HEK293 (cell line): Measurements from ENCODE around the gene AFF4.
A peak's percentile ranks its signal among the peaks of the same experiment; 100 is the strongest.

Source experiments
- CTCF ChIA-PET: fragments of 350-600 bp; formaldehyde crosslinking; extraction: SDS; loops from one replicate; lab custom pipeline; 2021; ENCODE audit warnings: antibody characterized with exemption; lab: Yijun Ruan, JAX
- POLR2A ChIA-PET: fragments of 300-600 bp; formaldehyde crosslinking; extraction: SDS; loops from one replicate; lab custom pipeline; 2020; ENCODE audit warnings: antibody characterized with exemption, inconsistent platforms; lab: Yijun Ruan, JAX
- H3K27ac ChIP-seq: fragments of 200-500 bp; sonication (Bioruptor generic); 2 replicates; pipeline ENCODE4 v1.5.1; 2014; ENCODE audit warnings: low read depth, low read length, control low read depth, inconsistent platforms; ENCODE audit errors: extremely low read depth
- H3K36me3 ChIP-seq, 2 experiments: fragments of 200-500 bp in 1 of 2; sonication (Bioruptor generic) in 1 of 2; 1 replicate in 1 of 2; 2 replicates in 1 of 2; pipeline ENCODE4 v1.5.1; 2014 to 2017; ENCODE audit warnings: inconsistent platforms in 2 of 2, low read length in 2 of 2; ENCODE audit not compliant: control insufficient read depth in 2 of 2, insufficient read depth in 1 of 2
- H3K4me1 ChIP-seq: fragments of 200-500 bp; sonication (Bioruptor generic); 2 replicates; pipeline ENCODE4 v1.5.1; 2014; ENCODE audit warnings: mild to moderate bottlenecking, low read length, inconsistent platforms; ENCODE audit not compliant: control insufficient read depth, insufficient read depth
- H3K4me3 ChIP-seq: 2 replicates; pipeline ENCODE4 v1.5.1; 2011; ENCODE audit warnings: low read depth, mild to moderate bottlenecking, control low read depth, low read length, moderate library complexity
- H3K9me3 ChIP-seq: fragments of 200-500 bp; sonication (Bioruptor generic); 2 replicates; pipeline ENCODE4 v1.5.1; 2014; ENCODE audit warnings: low read depth, low read length, inconsistent platforms; ENCODE audit not compliant: control insufficient read depth, insufficient read depth
- EGR2 ChIP-seq: fragments of 450-650 bp; formaldehyde crosslinking; IDR thresholded peaks from 2 replicates; pipeline ENCODE4 v1.5.1; 2016; ENCODE audit warnings: low read depth, missing biosample characterization, missing genetic modification characterization
- GLIS1 ChIP-seq: fragments of 450-650 bp; formaldehyde crosslinking; IDR thresholded peaks from 2 replicates; pipeline ENCODE4 v1.5.1; 2016; ENCODE audit warnings: missing biosample characterization, missing genetic modification characterization
- GLIS2 ChIP-seq: fragments of 450-650 bp; formaldehyde crosslinking; IDR thresholded peaks from 2 replicates; pipeline ENCODE4 v1.5.1; 2016; ENCODE audit warnings: missing biosample characterization, missing genetic modification characterization
- KLF10 ChIP-seq: fragments of 450-650 bp; IDR thresholded peaks from 2 replicates; pipeline ENCODE4 v1.5.1; 2018; ENCODE audit warnings: missing biosample characterization, mild to moderate bottlenecking, missing genetic modification characterization
- KLF16 ChIP-seq: fragments of 450-650 bp; formaldehyde crosslinking; IDR thresholded peaks from 2 replicates; pipeline ENCODE4 v1.5.1; 2017; ENCODE audit warnings: missing biosample characterization, missing genetic modification characterization
- KLF8 ChIP-seq: fragments of 450-650 bp; formaldehyde crosslinking; IDR thresholded peaks from 2 replicates; pipeline ENCODE4 v1.5.1; 2016; ENCODE audit warnings: missing biosample characterization, missing genetic modification characterization
- OSR2 ChIP-seq: fragments of 450-650 bp; formaldehyde crosslinking; IDR thresholded peaks from 2 replicates; pipeline ENCODE4 v1.5.1; 2016; ENCODE audit warnings: missing biosample characterization, missing genetic modification characterization
- PBX3 ChIP-seq: sonication (generic); formaldehyde crosslinking; IDR thresholded peaks from 2 replicates; pipeline ENCODE4 v1.8.1; 2022; ENCODE audit warnings: mild to moderate bottlenecking, moderate library complexity, missing genetic modification reagents
- PRDM10 ChIP-seq: fragments of 450-650 bp; formaldehyde crosslinking; IDR thresholded peaks from 2 replicates; pipeline ENCODE4 v1.5.1; 2016; ENCODE audit warnings: missing biosample characterization, missing genetic modification characterization
- YY1 ChIP-seq: fragments of 450-650 bp; formaldehyde crosslinking; IDR thresholded peaks from 2 replicates; pipeline ENCODE4 v1.5.1; 2018; ENCODE audit warnings: missing biosample characterization, missing genetic modification characterization
- YY2 ChIP-seq: fragments of 450-650 bp; formaldehyde crosslinking; IDR thresholded peaks from 2 replicates; pipeline ENCODE4 v1.5.1; 2016; ENCODE audit warnings: missing biosample characterization, missing genetic modification characterization
- ZBTB10 ChIP-seq: fragments of 450-650 bp; formaldehyde crosslinking; IDR thresholded peaks from 2 replicates; pipeline ENCODE4 v1.5.1; 2016; ENCODE audit warnings: missing biosample characterization, missing genetic modification characterization
- ZBTB11 ChIP-seq: fragments of 450-650 bp; formaldehyde crosslinking; conservative IDR thresholded peaks from 2 replicates; pipeline ENCODE4 v1.5.1; 2016; ENCODE audit warnings: low read depth, missing biosample characterization, missing genetic modification characterization
- ZBTB26 ChIP-seq: fragments of 450-650 bp; formaldehyde crosslinking; optimal IDR thresholded peaks from 2 replicates; pipeline ENCODE3; 2016; ENCODE audit warnings: missing biosample characterization, mild to moderate bottlenecking, missing genetic modification characterization
- ZIC2 ChIP-seq: fragments of 450-650 bp; formaldehyde crosslinking; IDR thresholded peaks from 2 replicates; pipeline ENCODE4 v1.5.1; 2016; ENCODE audit warnings: missing biosample characterization, missing genetic modification characterization
- ZNF132 ChIP-seq: fragments of 450-650 bp; formaldehyde crosslinking; IDR thresholded peaks from 2 replicates; pipeline ENCODE4 v1.5.1; 2017; ENCODE audit warnings: missing biosample characterization, missing genetic modification characterization, borderline replicate concordance
- ZNF341 ChIP-seq: fragments of 450-650 bp; formaldehyde crosslinking; IDR thresholded peaks from 2 replicates; pipeline ENCODE4; 2016; ENCODE audit warnings: low read depth, missing biosample characterization, missing genetic modification characterization
- ZNF704 ChIP-seq: fragments of 450-650 bp; formaldehyde crosslinking; IDR thresholded peaks from 2 replicates; pipeline ENCODE4 v1.5.1; 2016; ENCODE audit warnings: missing biosample characterization, missing genetic modification characterization

Gene AFF4

GRCh38 chr5:132830436-132831094, 132.9 kb downstream of the AFF4 start, which contains the start of gene SHROOM1 (continued):
- TF ChIP-seq PBX3 (CRISPR knock-in tag) (peak; percentile 15; the same call in 1 of the 2 replicates), ZBTB10 (0 out of 2 replicates have a peak, but pooled peaks have one; percentile 34), KLF8 (tag by site-specific recombination) (peak; percentile 46; the same call in 1 of the 2 replicates), ZNF341 (tag by site-specific recombination) (0 out of 2 replicates have a peak, but pooled peaks have one; percentile 17), GLIS1 (peak; percentile 82), ZIC2 (tag by site-specific recombination) (0 out of 2 replicates have a peak, but pooled peaks have one; percentile 8)

- Histone ChIP-seq H3K4me1 (no peaks in the 10 kb centered on the region), H3K4me3 (peak overlapping the region; percentile 74), H3K36me3 (peaks cover 0 to 18% of the 10 kb centered on the region in 2 experiments; a peak in 1 of 3 replicates), H3K27ac (peak overlapping the region; percentile 78; the same call in 1 of the 2 replicates), H3K9me3 (no peaks in the 10 kb centered on the region)
- ChIA-PET POLR2A (interaction anchor here (0.6 to 2.6 kb wide), 5 partner anchors 18 to 280 kb away, joined by 3 to 10 read pairs (median 4); partner anchors contain the start of genes GDF9 and UQCRQ), CTCF (interaction anchor here (0.6 to 4.8 kb wide), 11 partner anchors 9 to 1130 kb away, joined by 3 to 29 read pairs (median 4); no protein-coding TSS in a partner anchor)
- peak; percentile 80 for TF ChIP-seq KLF16 (tag by site-specific recombination)
- peak; percentile 65; the same call in 1 of the 2 replicates for TF ChIP-seq KLF10 (tag by site-specific recombination)
- peak; percentile 86 for TF ChIP-seq YY1 (tag by site-specific recombination)
- TF ChIP-seq GLIS2 (tag by site-specific recombination): peak; percentile 67; the same call in 1 of the 2 replicates
- TF ChIP-seq ZBTB26: peak; percentile 82
- no peak for TF ChIP-seq EGR2 (tag by site-specific recombination)
- no peak for TF ChIP-seq PRDM10 (tag by site-specific recombination)
- TF ChIP-seq YY2 (tag by site-specific recombination): 0 out of 2 replicates have a peak, but pooled peaks have one; percentile 26
- no peak for TF ChIP-seq ZNF132 (tag by site-specific recombination)
- TF ChIP-seq ZNF704 (tag by site-specific recombination): no peak
- 0 out of 2 replicates have a peak, but pooled peaks have one; percentile 6 for TF ChIP-seq OSR2 (tag by site-specific recombination)
- no peak for TF ChIP-seq ZBTB11
These were observed 133.5 kb downstream of the AFF4 start for GRCh38 chr5:132829742-132830435.
